MM.1S (cell line): ENCODE data around the gene IRX1.

ENCODE experiments used
- DNase-seq: peaks from one replicate; pipeline ENCODE4 v3.0.0-alpha.2; 2015
- H2AFZ ChIP-seq: fragments of 300-600 bp; sonication (generic); 2 replicates; pipeline ENCODE4 v1.6.0; 2016; ENCODE audit warnings: antibody characterized with exemption, low read length
- H3F3A ChIP-seq: fragments of 300-600 bp; sonication (generic); 2 replicates; pipeline ENCODE4 v1.6.1; 2016; ENCODE audit warnings: mild to moderate bottlenecking, antibody characterized with exemption, low read length, moderate library complexity, mixed read lengths; ENCODE audit not compliant: insufficient read depth
- H3K27ac ChIP-seq: fragments of 300-600 bp; sonication (generic); 2 replicates; pipeline ENCODE4 v1.5.1; 2016; ENCODE audit warnings: mild to moderate bottlenecking, low read length
- H3K27me3 ChIP-seq: fragments of 300-600 bp; sonication (generic); replicated peaks from 2 replicates; pipeline ENCODE4 v1.6.0; 2016; ENCODE audit warnings: low read length; ENCODE audit not compliant: insufficient read depth
- H3K36me3 ChIP-seq: fragments of 300-600 bp; sonication (generic); replicated peaks from 2 replicates; pipeline ENCODE4 v1.6.1; 2016; ENCODE audit warnings: mild to moderate bottlenecking, low read length, mixed read lengths; ENCODE audit not compliant: insufficient read depth
- H3K4me1 ChIP-seq: fragments of 300-600 bp; sonication (generic); 2 replicates; pipeline ENCODE4 v1.6.1; 2016; ENCODE audit warnings: low read length, mixed read lengths
- H3K4me2 ChIP-seq: fragments of 300-600 bp; sonication (generic); 2 replicates; pipeline ENCODE4 v1.6.0; 2016; ENCODE audit warnings: low read depth, low read length
- H3K4me3 ChIP-seq: fragments of 300-600 bp; sonication (generic); 2 replicates; pipeline ENCODE4 v1.5.1; 2016; ENCODE audit warnings: low read length, mixed read lengths
- H3K79me2 ChIP-seq: fragments of 300-600 bp; sonication (generic); 2 replicates; pipeline ENCODE4 v1.6.1; 2016; ENCODE audit warnings: mixed run types, low read length, mixed read lengths
- H3K9ac ChIP-seq: fragments of 300-600 bp; sonication (generic); 2 replicates; pipeline ENCODE4 v1.6.1; 2016; ENCODE audit warnings: low read length, mixed read lengths
- H3K9me2 ChIP-seq: fragments of 300-600 bp; sonication (generic); replicated peaks from 2 replicates; pipeline ENCODE4 v1.6.1; 2016; ENCODE audit warnings: mild to moderate bottlenecking, low read length, mixed read lengths; ENCODE audit not compliant: insufficient read depth
- H3K9me3 ChIP-seq: fragments of 300-600 bp; sonication (generic); replicated peaks from 2 replicates; pipeline ENCODE4 v1.6.1; 2016; ENCODE audit warnings: mild to moderate bottlenecking, low read length, mixed read lengths; ENCODE audit not compliant: insufficient read depth
- H4K20me1 ChIP-seq: fragments of 300-600 bp; sonication (generic); 2 replicates; pipeline ENCODE4 v1.6.1; 2016; ENCODE audit warnings: mild to moderate bottlenecking, low read length, moderate library complexity, mixed read lengths; ENCODE audit not compliant: insufficient read depth
- CTCF ChIP-seq: fragments of 300-600 bp; sonication (generic); IDR thresholded peaks from 2 replicates; pipeline ENCODE4 v1.5.1; 2016; ENCODE audit warnings: antibody characterized with exemption, low read length, mixed read lengths
- EZH2 ChIP-seq: fragments of 300-600 bp; sonication (generic); optimal IDR thresholded peaks from 2 replicates; pipeline ENCODE3; 2017; ENCODE audit warnings: low read depth, mild to moderate bottlenecking, antibody characterized with exemption, low read length, mixed read lengths
- EZH2phosphoT487 ChIP-seq: fragments of 300-600 bp; sonication (generic); IDR thresholded peaks from 2 replicates; pipeline ENCODE4 v1.6.1; 2018; ENCODE audit warnings: antibody characterized with exemption, low read length

Gene IRX1

GRCh38 chr5:3597167-3598007, 1.8 kb downstream of the IRX1 start:
- no peaks in the 10 kb centered on the region for H3K9me2 ChIP-seq
- no peak overlapping the region for H3K4me2 ChIP-seq
- no peaks in the 10 kb centered on the region for H3K36me3 ChIP-seq
- H3K4me1 ChIP-seq = no peaks in the 10 kb centered on the region
- H3K9ac ChIP-seq = no peak overlapping the region
- no peak for TF ChIP-seq EZH2phosphoT487
- no peak for TF ChIP-seq CTCF
- H3K79me2 ChIP-seq = no peaks in the 10 kb centered on the region
- H3F3A ChIP-seq = no peaks in the 10 kb centered on the region
- no peaks in the 10 kb centered on the region for H3K27me3 ChIP-seq
- H3K4me3 ChIP-seq = no peak overlapping the region
- H2AFZ ChIP-seq = no peak overlapping the region
- no peak overlapping the region for H3K27ac ChIP-seq
- no peak for DNase-seq
- no peaks in the 10 kb centered on the region for H3K9me3 ChIP-seq
- no peaks in the 10 kb centered on the region for H4K20me1 ChIP-seq

GRCh38 chr5:3598207-3598606, 2.6 kb downstream of the IRX1 start:
- DNase-seq = no peak
- H3K27me3 ChIP-seq = no peaks in the 10 kb centered on the region
- no peak overlapping the region for H3K4me3 ChIP-seq
- H3K4me2 ChIP-seq = no peak overlapping the region
- H3K36me3 ChIP-seq = no peaks in the 10 kb centered on the region
- no peak overlapping the region for H3K9ac ChIP-seq
- H2AFZ ChIP-seq = no peak overlapping the region
- H3K9me3 ChIP-seq = no peaks in the 10 kb centered on the region
- H4K20me1 ChIP-seq = no peaks in the 10 kb centered on the region
- H3K79me2 ChIP-seq = no peaks in the 10 kb centered on the region
- no peaks in the 10 kb centered on the region for H3K4me1 ChIP-seq
- H3K9me2 ChIP-seq = no peaks in the 10 kb centered on the region
- H3K27ac ChIP-seq = no peak overlapping the region
- H3F3A ChIP-seq = no peaks in the 10 kb centered on the region
- TF ChIP-seq EZH2 (no peak), EZH2phosphoT487 (no peak), CTCF (no peak)

- Histone ChIP-seq H3K9ac (no peak overlapping the region), H3K4me3 (no peak overlapping the region), H3K4me1 (no peaks in the 10 kb centered on the region), H3K4me2 (no peak overlapping the region), H3K9me3 (no peaks in the 10 kb centered on the region), H3K36me3 (no peaks in the 10 kb centered on the region), H3K9me2 (no peaks in the 10 kb centered on the region), H3F3A (no peaks in the 10 kb centered on the region), H3K79me2 (no peaks in the 10 kb centered on the region), H3K27ac (no peak overlapping the region), H3K27me3 (no peaks in the 10 kb centered on the region), H2AFZ (no peak overlapping the region), H4K20me1 (no peaks in the 10 kb centered on the region)
- no peak for DNase-seq
- TF ChIP-seq EZH2 = no peak
- no peak for TF ChIP-seq CTCF
- TF ChIP-seq EZH2phosphoT487 = no peak
Measured at GRCh38 chr5:3598769-3599211, 3.2 kb downstream of the IRX1 start.
